GM12878 (cell line): ENCODE data around the gene PPP1R36. TPM values are rescaled to one million over a fixed set of nuclear protein-coding genes. Genes with fewer than 3 reads are reported as not detected.

Source experiments
- ATAC-seq: fragments of 200-7000 bp; cut with Tn5 transposase; 3 replicates; pipeline ENCODE4 v1.9.1; 2020; ENCODE audit warnings: mild to moderate bottlenecking, moderate library complexity
- BruUV-seq: library from RNA; stranded (reverse); fragments of 400-500 nt; replicated peaks from 2 replicates; lab custom pipeline; 2021; lab: Mats Ljungman, UMichigan
- CTCF ChIA-PET: fragments of 300-600 bp; sonication (Branson Sonifier 250); formaldehyde crosslinking; extraction: SDS; loops from one replicate; lab custom pipeline; 2021; ENCODE audit warnings: inconsistent platforms; lab: Yijun Ruan, JAX
- POLR2A ChIA-PET: fragments of 350-600 bp; formaldehyde crosslinking; extraction: SDS; loops from one replicate; lab custom pipeline; 2021; ENCODE audit warnings: inconsistent platforms; lab: Charles Lee
- RAD21 ChIA-PET: fragments of 300-600 bp; sonication (Branson Sonifier 250); formaldehyde crosslinking; loops from one replicate; lab custom pipeline; 2023; ENCODE audit warnings: antibody characterized with exemption; ENCODE audit not compliant: unreplicated experiment; lab: Charles Lee
- SMC1A ChIA-PET: fragments of 300-600 bp; sonication (Branson Sonifier 250); formaldehyde crosslinking; loops from one replicate; lab custom pipeline; 2023; ENCODE audit not compliant: unreplicated experiment, uncharacterized antibody; lab: Charles Lee
- DNase-seq: peaks from one replicate; pipeline ENCODE4 v3.0.0-alpha.2; 2011; ENCODE audit warnings: low read depth, low spot score
- FAIRE-seq: peaks from 3 replicates; lab custom pipeline; 2011; peaks lifted over from hg19 to GRCh38; lab: Jason Lieb, UNC
- H2AFZ ChIP-seq: 2 replicates; pipeline ENCODE4 v1.6.0; 2011; ENCODE audit warnings: low read depth, low read length, control low read depth; ENCODE audit not compliant: control insufficient read depth
- H3K27ac ChIP-seq: 2 replicates; pipeline ENCODE4 v1.5.1; 2011; ENCODE audit warnings: control low read depth; ENCODE audit not compliant: control insufficient read depth, insufficient read depth
- H3K27me3 ChIP-seq, 2 experiments: replicated peaks in 1 of 2; 2 replicates each; pipeline versions ENCODE4 v1.6.0 to v1.6.1; 2011; ENCODE audit warnings: low read length in 1 of 2; ENCODE audit not compliant: control insufficient read depth in 2 of 2, insufficient read depth in 2 of 2
- H3K36me3 ChIP-seq, 2 experiments: 2 replicates each; pipeline ENCODE4 v1.5.1; 2011; ENCODE audit warnings: low read length in 1 of 2; ENCODE audit not compliant: control insufficient read depth in 2 of 2, insufficient read depth in 2 of 2
- H3K4me1 ChIP-seq: 2 replicates; pipeline ENCODE4 v1.6.1; 2011; ENCODE audit warnings: mild to moderate bottlenecking, low read length, moderate library complexity, mixed read lengths; ENCODE audit not compliant: control insufficient read depth, insufficient read depth
- H3K4me2 ChIP-seq: 2 replicates; pipeline ENCODE4 v1.6.0; 2011; ENCODE audit warnings: control low read depth; ENCODE audit not compliant: control insufficient read depth, insufficient read depth
- H3K4me3 ChIP-seq: fragments of 200-600 bp; sonication (generic); 2 replicates; pipeline ENCODE4 v1.5.1; 2016
- H3K79me2 ChIP-seq: 2 replicates; pipeline ENCODE4 v1.6.0; 2011; ENCODE audit warnings: low read length; ENCODE audit not compliant: control insufficient read depth, insufficient read depth
- H3K9ac ChIP-seq: 2 replicates; pipeline ENCODE4 v1.8.0; 2011; ENCODE audit warnings: low read length, control low read depth, mixed read lengths; ENCODE audit not compliant: control insufficient read depth, insufficient read depth
- H3K9me3 ChIP-seq: replicated peaks from 3 replicates; pipeline ENCODE4 v1.5.1; 2011; ENCODE audit warnings: mild to moderate bottlenecking, low read length; ENCODE audit not compliant: control insufficient read depth, insufficient read depth
- H4K20me1 ChIP-seq: 2 replicates; pipeline ENCODE4 v1.6.0; 2011; ENCODE audit not compliant: control insufficient read depth, insufficient read depth
- HDAC6 ChIP-seq: fragments of 200-600 bp; sonication (generic); IDR thresholded peaks from one replicate; pipeline ENCODE4 v1.8.0; 2017; ENCODE audit warnings: antibody characterized with exemption; ENCODE audit not compliant: unreplicated experiment
- WGBS: methylation state at CpG from one replicate; pipeline ENCODE4 v1.1.6; 2016; ENCODE audit warnings: low lambda C conversion rate; ENCODE audit not compliant: insufficient replicate concordance, insufficient coverage; ENCODE audit errors: missing lambda C conversion rate; 5-methylcytosine and 5-hydroxymethylcytosine counted together
- in situ Hi-C: fragments of 300-500 bp; cut with MboI; formaldehyde crosslinking; loops from 9 replicates; pipeline ENCODE4 v1.14.3; 2018; ENCODE audit warnings: mixed read lengths
- intact Hi-C: fragments of 100-400 bp; cut with micrococcal nuclease; formaldehyde crosslinking; loops from one replicate; pipeline ENCODE4 v1.14.2; 2022; ENCODE audit not compliant: unreplicated experiment
- polyA plus RNA-seq, 11 experiments: library from polyadenylated mRNA; depleted of rRNA in 4 of 11; unstranded in 6 of 11; stranded (reverse) in 5 of 11; fragments of >200 nt; fragmentation: Nextera tagmentation in 4 of 11; fragmentation: Illumina TruSeq in 1 of 11; extraction: Ambion mirVana in 4 of 11; extraction: Trizol in 1 of 11; gene quantifications; 1 replicate in 1 of 11; 2 replicates in 10 of 11; pipeline versions ENCODE4 v1.2.1 to v1.2.3, GENCODE V29; 2011 to 2016; ENCODE audit warnings: inconsistent platforms in 2 of 11, missing spikeins in 2 of 11, low read depth in 1 of 11
- total RNA-seq, 4 experiments: library from RNA; depleted of rRNA in 3 of 4; stranded (reverse); fragments of >200 nt in 3 of 4; fragmentation: Illumina TruSeq in 1 of 4; extraction: Trizol in 1 of 4; gene quantifications; 2 replicates each; pipeline versions ENCODE4 v1.2.1 to v1.2.3, GENCODE V29; 2013 to 2021
- TF ChIP-seq, protein P1 (sequence below): fragments of 450-650 bp; formaldehyde crosslinking; IDR thresholded peaks from 2 replicates; pipeline ENCODE4 v1.5.0; 2022; ENCODE audit warnings: mild to moderate bottlenecking, missing genetic modification characterization
- TF ChIP-seq, protein P2 (sequence below): IDR thresholded peaks from 2 replicates; pipeline ENCODE4 v1.6.1; 2011; ENCODE audit warnings: low read depth, low read length, improper control_type of control experiment, borderline replicate concordance

The PPP1R36 gene
- total and polyA plus RNA-seq, 10 of the 15 experiments (the other 5 are each of a cell fraction or from before 2014, with no cell fraction given): 0.12 to 0.13 TPM; not detected in 8

DNA sequence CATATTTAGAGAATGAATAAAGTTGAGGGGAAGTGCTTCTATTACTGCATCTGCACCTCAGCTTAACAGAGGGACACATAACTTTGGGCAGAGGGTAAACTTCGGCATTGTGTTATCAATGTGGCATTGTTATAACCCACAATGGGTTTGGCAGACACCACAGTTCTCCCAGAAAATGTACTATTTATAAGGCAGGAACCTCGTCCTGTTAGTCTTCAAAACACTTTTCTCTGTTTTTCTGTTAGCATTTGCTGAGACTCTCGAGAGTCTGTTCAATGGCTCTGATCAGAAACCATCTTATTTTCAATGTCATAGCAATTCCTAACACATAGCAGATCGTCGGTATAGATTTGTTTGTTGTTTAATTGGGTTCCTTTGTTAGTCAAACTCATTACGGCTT, 13.9 kb downstream of the PPP1R36 start:
- Histone ChIP-seq H3K4me1 (no peaks in the 10 kb centered on the region), H3K9ac (no peak overlapping the region), H4K20me1 (no peaks in the 10 kb centered on the region; the same call in 1 of the 2 replicates), H3K9me3 (no peaks in the 10 kb centered on the region), H3K27me3 (no peaks in the 10 kb centered on the region), H3K79me2 (no peaks in the 10 kb centered on the region), H3K27ac (no peak overlapping the region), H3K36me3 (no peaks in the 10 kb centered on the region), H3K4me3 (no peak overlapping the region), H3K4me2 (no peak overlapping the region), H2AFZ (no peak overlapping the region)
- ChIA-PET RAD21 (no interaction called here), POLR2A (no interaction called here), SMC1A (no interaction called here), CTCF (no interaction called here)
- no peak for ATAC-seq
- in situ Hi-C loops (no loop called here), intact Hi-C loops (no loop called here)
- 38% methylated on average over 6 of the region's 6 CpGs for WGBS
- TF ChIP-seq, protein P1, sequence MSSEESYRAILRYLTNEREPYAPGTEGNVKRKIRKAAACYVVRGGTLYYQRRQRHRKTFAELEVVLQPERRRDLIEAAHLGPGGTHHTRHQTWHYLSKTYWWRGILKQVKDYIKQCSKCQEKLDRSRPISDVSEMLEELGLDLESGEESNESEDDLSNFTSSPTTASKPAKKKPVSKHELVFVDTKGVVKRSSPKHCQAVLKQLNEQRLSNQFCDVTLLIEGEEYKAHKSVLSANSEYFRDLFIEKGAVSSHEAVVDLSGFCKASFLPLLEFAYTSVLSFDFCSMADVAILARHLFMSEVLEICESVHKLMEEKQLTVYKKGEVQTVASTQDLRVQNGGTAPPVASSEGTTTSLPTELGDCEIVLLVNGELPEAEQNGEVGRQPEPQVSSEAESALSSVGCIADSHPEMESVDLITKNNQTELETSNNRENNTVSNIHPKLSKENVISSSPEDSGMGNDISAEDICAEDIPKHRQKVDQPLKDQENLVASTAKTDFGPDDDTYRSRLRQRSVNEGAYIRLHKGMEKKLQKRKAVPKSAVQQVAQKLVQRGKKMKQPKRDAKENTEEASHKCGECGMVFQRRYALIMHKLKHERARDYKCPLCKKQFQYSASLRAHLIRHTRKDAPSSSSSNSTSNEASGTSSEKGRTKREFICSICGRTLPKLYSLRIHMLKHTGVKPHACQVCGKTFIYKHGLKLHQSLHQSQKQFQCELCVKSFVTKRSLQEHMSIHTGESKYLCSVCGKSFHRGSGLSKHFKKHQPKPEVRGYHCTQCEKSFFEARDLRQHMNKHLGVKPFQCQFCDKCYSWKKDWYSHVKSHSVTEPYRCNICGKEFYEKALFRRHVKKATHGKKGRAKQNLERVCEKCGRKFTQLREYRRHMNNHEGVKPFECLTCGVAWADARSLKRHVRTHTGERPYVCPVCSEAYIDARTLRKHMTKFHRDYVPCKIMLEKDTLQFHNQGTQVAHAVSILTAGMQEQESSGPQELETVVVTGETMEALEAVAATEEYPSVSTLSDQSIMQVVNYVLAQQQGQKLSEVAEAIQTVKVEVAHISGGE (CRISPR knock-in tag): no peak
- TF ChIP-seq, protein P2, sequence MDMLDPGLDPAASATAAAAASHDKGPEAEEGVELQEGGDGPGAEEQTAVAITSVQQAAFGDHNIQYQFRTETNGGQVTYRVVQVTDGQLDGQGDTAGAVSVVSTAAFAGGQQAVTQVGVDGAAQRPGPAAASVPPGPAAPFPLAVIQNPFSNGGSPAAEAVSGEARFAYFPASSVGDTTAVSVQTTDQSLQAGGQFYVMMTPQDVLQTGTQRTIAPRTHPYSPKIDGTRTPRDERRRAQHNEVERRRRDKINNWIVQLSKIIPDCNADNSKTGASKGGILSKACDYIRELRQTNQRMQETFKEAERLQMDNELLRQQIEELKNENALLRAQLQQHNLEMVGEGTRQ: no peak
- no peak for TF ChIP-seq HDAC6
- no peak for FAIRE-seq
- DNase-seq: no peak
- BruUV-seq: no TSS peak
